GM12873 (cell line): ENCODE data around the gene LIMA1.

Experiments
- CTCF ChIP-seq: IDR thresholded peaks from 2 replicates; pipeline ENCODE4 v1.5.1; 2012; ENCODE audit warnings: low read depth, mild to moderate bottlenecking, moderate library complexity, low read length, control low read depth; ENCODE audit not compliant: insufficient read depth; ENCODE audit errors: missing control alignments

LIMA1 gene

DNA sequence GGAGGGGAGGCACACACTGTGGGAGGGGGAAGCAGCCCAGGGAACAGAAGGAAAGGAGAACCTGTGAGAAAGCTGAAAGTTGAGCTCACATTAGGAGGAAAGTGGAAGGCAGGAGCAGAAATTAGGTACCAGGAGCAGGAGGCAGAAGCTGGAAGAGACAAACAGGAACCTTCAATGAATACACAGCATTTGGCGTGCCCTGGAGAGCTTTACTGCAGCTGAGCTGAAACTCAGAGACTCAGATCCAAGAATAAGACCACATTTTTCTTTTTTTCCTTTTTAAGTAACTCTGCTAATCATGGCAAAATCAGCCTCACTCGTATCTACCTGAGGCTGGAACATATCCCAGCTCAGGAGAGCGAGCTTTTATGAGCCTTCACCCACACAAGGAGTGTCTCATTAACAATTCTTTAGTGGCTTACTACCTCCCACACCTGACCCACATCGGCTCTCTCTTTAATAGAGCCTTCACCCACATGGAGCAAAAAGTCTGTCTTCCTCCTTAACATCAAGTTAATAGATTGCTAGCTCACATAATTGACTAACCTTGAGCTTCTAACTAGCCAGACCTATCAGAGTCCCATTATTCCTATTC lies 97.9 kb downstream of the LIMA1 start:
- TF ChIP-seq CTCF = no peak

DNA sequence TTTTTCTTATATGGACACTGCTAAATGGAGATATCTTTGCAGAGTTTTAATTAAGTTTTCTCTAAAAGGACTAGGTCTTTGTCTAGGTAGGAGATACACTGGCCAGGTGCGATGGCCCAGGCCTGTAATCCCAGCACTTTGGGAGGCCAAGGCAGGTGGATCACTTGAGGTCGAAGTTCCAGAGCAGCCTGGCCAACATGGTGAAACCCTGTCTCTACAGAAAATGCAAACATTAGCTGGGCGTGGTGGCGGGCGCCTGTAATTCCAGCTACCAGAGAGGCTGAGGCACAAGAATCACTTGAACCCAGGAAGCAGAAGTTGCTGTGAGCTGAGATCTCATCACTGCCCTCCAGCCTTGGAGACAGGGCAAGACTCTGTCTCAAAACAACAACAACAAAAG lies 99.1 kb downstream of the LIMA1 start:
- no peak for TF ChIP-seq CTCF

- no peak for TF ChIP-seq CTCF
These were observed 100.9 kb downstream of the LIMA1 start for GRCh38 chr12:50182461-50182860.

DNA sequence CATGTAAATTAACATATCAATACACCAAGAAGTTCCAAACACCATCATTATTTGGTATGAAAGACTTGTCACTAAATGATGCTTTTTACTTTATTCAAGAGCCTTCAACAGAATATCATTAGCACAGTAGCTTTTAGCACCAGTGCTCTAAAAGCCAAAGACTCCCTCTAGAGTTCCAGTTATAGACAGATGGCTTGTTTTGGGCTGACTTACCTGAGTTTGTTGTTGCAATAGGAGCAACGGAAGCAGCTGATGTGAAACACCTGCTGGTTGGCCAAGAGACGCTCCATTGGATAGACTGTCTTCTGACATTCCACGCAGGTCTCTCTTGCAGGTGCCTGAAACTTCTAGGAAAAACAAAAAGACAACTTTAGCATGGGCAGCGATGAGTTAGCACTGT lies 101.6 kb downstream of the LIMA1 start:
- TF ChIP-seq CTCF = no peak

- TF ChIP-seq CTCF = no peak
These were observed 107.6 kb downstream of the LIMA1 start for GRCh38 chr12:50175716-50176026.

DNA sequence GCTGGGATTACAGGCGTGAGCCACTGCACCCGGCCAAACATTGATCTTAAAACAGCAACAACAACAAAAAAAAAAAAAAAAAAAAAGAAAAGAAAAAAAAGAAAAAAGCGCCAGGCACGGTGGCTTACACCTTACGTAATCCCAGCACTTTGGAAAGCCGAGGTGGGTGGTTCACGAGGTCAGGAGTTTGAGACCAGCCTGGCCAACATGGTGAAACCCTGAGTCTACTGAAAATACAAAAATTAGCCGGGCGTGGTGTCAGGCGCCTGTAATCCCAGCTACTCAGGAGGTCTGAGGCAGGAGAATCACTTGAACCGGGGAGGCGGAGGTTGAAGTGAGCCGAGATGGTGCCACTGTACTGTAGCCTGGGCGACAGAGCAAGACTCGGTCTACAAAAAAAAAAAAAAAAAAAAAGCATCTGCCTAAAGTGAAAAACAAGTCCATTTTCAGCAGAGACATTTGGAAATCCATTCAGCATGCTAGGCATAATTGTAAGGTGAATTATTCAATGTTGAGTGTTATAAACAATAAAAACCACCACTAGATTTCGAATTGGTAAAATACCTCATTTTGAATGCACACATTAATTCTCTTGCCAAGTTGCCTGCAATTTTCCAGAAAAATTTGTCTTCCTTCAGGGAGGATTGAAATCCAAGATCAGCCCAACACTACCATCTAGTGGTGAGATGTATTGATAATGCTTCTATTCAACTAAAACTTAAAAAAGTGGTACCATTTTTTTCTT lies 108.2 kb downstream of the LIMA1 start:
- TF ChIP-seq CTCF = peak; percentile 47

DNA sequence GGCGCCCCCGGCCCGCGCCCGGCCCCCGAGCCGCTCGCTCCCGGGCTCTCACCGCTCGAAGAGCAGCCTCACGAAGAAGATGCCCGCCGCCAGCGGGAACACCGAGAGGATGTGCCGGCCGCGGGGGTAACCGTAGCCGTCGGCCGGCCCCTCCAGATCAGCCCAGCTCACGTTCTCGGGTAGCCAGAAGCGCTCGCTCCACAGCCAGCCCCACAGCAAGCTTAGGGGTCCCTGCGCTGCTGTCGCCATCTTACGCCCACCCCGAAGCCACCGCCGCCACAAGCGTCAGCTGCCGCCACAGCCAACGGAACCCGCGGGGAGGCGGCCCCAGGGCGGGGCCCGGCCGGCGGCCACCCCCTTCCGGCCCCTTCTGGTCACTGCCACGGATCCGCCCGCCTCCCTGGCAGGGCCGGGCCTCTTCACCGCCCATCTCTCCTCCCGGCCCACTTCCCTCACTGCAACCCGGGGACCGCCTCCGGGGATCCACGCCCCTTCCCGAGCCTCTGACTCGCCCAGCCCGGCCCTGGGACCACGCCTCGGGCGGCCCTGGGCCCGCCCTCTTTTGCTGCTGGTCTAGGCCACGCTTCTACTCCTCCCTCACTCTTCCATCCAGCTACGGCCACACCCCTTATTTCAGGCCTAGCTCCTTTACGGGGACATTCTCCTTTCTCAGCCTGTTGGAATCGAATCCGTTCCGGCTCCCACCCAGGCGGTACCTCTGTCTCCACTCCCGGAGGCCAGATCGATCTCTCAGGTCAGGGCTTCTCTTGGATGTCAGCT lies 116.1 kb downstream of the LIMA1 start, which contains the start of gene CERS5:
Gene CERS5 (minus strand): TSS at position 321 of the 780 bp plus-strand sequence. CDS start 72 bp downstream, at position 249.
- TF ChIP-seq CTCF = no peak
